Measurements from ENCODE around the gene OGA.

DNA sequence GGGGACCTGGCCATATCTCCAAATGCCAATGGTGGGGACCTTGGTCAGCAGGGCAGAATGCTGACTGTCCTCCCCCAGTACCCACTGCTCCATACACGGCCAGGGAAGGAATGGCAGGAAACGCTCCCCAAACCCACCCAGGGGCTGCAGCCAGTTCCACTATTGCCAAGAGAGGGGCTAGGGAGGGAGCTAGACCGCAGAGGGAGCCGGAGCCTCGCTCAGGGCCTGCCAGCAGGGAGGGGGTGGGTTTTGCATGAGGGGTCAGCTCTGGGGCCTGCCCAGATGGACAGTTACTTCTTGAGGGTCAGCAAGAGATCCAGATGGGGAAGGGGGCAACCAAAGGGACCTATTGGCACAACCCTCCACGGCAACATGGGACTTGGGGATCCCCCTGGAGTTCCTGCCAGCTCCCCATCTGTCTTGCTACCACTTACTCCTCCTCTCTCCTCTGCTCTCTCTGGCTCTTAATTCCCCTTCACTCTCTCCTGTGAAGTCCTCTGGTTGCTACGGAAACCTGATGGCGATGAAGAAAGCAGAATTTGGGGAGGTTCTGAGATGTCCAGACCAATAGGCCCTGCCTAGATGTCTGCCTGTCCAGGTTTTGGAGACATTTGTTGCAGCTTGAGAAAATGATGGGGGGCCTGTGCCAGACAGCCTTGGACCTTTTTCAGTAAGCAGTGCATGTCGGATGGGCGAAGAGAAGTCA lies 55.0 kb downstream of the OGA start:
- no peak for TF ChIP-seq SPI1 (IDR thresholded peaks at IDR 0.05; ENCODE audit: low read depth, low read length)
- no peak for TF ChIP-seq POLR2A (IDR thresholded peaks at IDR 0.05; ENCODE audit: low read depth, low read length)

Measured in GM12891 (cell line).